HG03558 (cell line): Measurements from ENCODE around the gene ZC3HAV1L.
"Not testable (repeated sequence)": the region's sequence is repeated elsewhere in the genome, so short reads cannot be mapped to it uniquely, and the experiment has no call there.

ENCODE experiments used
- ATAC-seq: cut with Tn5 transposase; IDR thresholded peaks from one replicate; pipeline ENCODE4 v1.9.1; 2021; ENCODE audit warnings: moderate number of reproducible peaks; ENCODE audit not compliant: unreplicated experiment; ENCODE audit errors: extremely low read depth

ZC3HAV1L gene

GRCh38 chr7:139054656-139055055, 18.8 kb upstream of the ZC3HAV1L start:
- ATAC-seq: not testable (repeated sequence)

DNA sequence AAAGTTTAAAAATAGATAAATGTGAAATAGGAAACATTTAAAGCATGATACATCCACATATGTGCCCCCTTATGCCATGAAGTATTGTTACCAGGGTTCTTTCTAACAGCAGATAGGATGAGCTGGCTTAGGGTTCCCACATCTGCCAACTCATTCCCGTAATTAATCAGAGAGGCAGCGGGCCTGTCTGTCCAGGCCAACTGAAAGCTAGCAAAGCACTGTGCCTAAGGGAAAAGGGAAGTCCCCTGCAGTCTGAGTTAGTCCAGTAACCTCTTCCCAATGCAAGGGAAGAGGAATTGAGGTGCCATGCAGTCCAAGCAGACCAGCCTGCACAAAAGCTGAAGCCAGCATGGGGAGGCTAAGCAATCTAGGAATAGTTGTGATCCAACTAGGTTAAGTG, 18.3 kb upstream of the ZC3HAV1L start:
- ATAC-seq: no peak

- no peak for ATAC-seq
These were observed 15.8 kb upstream of the ZC3HAV1L start for GRCh38 chr7:139051655-139052054.

- ATAC-seq: no peak
These were observed 14.1 kb upstream of the ZC3HAV1L start for GRCh38 chr7:139049936-139050335.

- no peak for ATAC-seq
These were observed 13.3 kb upstream of the ZC3HAV1L start for GRCh38 chr7:139049111-139049510.

DNA sequence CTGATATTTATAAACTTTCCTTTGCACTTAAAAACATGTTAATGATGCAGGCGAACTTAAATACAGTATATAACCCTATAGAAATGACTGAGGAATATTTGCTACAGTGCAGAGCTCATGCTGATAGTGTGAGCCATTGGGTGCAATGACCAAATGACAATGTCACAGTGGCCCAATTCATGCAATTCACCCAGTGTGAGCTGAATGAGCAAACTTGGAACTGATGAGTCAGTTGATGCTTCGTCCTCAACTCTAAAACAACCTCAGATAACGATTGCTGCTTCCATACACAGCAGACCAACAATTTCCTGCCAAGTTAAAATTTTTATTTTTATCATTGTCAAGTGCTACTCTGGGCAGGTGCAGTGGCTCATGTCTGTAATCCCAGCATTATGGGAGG, 12.1 kb upstream of the ZC3HAV1L start:
- ATAC-seq: no peak

GRCh38 chr7:139046143-139046542, 10.3 kb upstream of the ZC3HAV1L start:
- ATAC-seq: no peak

DNA sequence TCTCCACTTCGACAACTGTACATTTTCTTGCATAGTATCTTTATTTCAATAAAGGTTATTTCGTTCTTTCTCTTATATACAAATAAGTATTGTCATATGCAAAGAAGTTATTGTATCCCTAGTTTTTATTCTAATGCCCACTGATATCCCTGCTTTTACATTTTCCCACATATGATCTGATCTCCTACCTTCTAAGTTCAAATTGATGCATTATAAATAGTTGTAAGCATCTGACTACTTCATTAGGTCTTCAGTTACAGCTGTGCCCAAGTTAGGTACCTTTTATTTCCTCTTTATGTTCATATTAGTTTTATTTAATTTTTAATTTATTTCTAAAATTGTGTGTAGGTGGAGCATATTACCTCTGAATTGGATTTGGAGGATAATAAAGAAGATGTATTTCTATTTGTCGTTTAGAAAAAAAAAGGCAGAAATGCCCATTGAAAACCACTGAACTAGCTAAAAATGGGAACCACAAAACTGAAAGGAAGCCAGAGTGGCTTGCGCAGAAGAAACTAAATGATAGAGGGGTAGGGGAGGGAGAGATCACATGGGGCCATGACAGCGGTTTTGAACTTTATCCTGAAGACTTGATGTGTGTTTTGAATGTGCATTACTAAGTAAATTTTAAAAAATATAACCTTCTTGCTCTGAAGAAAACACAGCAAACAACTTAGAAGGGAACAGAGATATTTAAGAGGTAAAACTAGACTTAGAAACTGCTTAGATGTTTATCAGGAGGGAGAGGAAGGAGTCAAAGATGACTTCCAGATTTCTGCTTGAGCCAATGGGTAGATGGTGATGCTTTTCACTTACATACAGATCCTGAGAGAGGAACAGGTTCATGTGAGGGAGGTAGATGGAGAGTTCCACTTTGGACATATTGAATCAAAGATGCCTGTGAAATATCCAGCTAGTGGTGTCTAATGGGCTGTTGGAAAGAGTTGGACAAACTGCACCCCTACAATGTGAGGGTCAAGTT, 9.3 kb upstream of the ZC3HAV1L start:
- ATAC-seq: no peak

GRCh38 chr7:139043823-139044812, 8.3 kb upstream of the ZC3HAV1L start:
- ATAC-seq: no peak

- ATAC-seq: no peak
These were observed 5.7 kb upstream of the ZC3HAV1L start for GRCh38 chr7:139041378-139042085.

GRCh38 chr7:139038691-139039090, 2.8 kb upstream of the ZC3HAV1L start:
- ATAC-seq: no peak

DNA sequence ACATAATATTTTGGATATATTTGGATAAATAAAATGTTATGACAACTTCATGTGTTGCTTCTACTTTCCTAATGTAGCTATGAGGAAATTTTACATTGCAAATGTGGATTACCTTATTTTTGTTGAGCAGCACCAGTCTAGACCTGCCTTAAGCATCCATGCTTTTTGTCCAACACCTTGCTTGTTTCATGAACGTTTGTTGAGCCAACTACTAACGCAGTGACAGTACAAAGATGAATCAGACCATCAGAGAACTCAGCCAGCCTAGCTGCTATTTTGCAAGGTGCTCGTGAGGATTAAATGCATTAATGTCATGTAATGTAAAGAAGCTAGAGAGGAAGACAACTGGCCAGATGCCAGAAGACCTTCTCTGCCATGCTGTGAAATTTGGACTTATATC, 1.1 kb upstream of the ZC3HAV1L start:
- no peak for ATAC-seq

GRCh38 chr7:139034855-139035585, 822 bp downstream of the ZC3HAV1L start:
- ATAC-seq: no peak

GRCh38 chr7:139034336-139034735, 1.5 kb downstream of the ZC3HAV1L start:
- ATAC-seq: no peak

- ATAC-seq: no peak
These were observed 2.3 kb downstream of the ZC3HAV1L start for GRCh38 chr7:139033346-139034114.

- ATAC-seq: no peak
These were observed 3.4 kb downstream of the ZC3HAV1L start for GRCh38 chr7:139032473-139032872.

DNA sequence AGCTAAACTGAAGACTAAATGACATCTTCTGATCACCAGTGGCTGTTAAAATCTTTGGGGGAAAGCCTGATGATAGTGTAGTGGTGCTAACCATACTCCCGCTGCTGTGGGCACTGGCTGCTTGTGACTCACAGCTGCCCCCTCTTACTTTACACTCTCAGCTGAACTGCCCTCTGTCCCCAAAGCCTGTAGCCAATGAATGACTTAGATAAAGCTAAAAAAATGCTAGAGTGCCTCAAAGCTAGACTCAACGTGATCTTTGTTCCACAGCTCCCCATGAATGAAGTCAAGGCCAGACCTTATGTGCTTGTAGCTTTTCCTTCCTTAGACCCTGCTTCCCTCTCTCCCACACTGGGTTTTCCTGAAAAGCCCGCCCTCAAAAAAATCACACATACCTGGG, 6.5 kb downstream of the ZC3HAV1L start:
- ATAC-seq: no peak

DNA sequence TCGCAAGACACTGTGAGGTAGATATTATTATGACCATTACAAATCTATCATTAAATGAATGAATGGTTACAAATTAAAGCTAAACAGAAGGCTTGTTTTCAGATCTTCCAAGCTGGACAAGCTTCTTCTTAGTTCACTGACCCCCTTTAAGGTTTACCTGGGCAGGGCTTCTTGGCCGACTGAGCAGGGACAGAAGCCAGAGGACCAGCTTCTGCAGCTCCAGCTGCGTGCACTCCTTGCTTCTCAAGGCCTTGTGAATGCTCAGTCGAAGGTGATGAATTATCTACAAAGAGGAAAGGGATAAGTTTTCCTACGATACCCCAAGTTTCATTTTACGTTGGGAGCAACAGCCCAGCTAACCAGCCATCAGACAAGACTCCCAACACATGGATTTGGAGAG, 9.3 kb downstream of the ZC3HAV1L start:
- ATAC-seq: no peak

DNA sequence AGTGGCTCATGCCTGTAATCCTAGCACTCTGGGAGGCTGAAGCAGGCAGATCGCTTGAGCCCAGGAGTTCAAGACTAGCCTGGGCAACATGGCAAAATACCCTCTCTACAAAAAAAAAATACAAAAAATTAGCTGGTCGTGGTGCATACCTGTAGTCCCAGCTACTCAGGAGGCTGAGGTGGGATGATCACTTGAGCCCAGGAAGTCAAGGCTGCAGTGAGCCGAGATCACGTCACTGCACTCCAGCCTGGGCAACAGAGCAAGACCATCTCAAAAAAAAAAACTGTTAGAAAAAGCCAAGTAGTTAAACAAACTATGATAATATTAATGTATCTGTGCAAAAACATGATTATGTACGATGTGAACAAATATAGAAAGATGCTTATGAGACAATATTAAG, 10.0 kb downstream of the ZC3HAV1L start:
- not testable (repeated sequence) for ATAC-seq
